ENCODE results near the gene KCNJ9. TPM values are rescaled to one million over a fixed set of nuclear protein-coding genes. Genes with fewer than 3 reads are reported as not detected.

KCNJ9 gene
- total RNA-seq, 1 donor from 2014 or later: not detected

- intact Hi-C loops (cut with micrococcal nuclease): no loop called here
Measured at GRCh38 chr1:160086456-160086892, 5.1 kb downstream of the KCNJ9 start.

- intact Hi-C loops (cut with micrococcal nuclease): no loop called here
Measured at GRCh38 chr1:160087118-160087662, 5.9 kb downstream of the KCNJ9 start.

- intact Hi-C loops (cut with micrococcal nuclease): no loop called here
Measured at GRCh38 chr1:160089883-160090282, 8.5 kb downstream of the KCNJ9 start.

GRCh38 chr1:160090760-160091159, 9.4 kb downstream of the KCNJ9 start:
- intact Hi-C loops (cut with micrococcal nuclease): no loop called here

- intact Hi-C loops (cut with micrococcal nuclease): no loop called here
Measured at GRCh38 chr1:160091666-160092223, 10.4 kb downstream of the KCNJ9 start.

- intact Hi-C loops (cut with micrococcal nuclease): no loop called here
Measured at GRCh38 chr1:160092366-160093068, 11.2 kb downstream of the KCNJ9 start.

- intact Hi-C loops (cut with micrococcal nuclease): no loop called here
Measured at GRCh38 chr1:160093069-160093395, 11.7 kb downstream of the KCNJ9 start.

GRCh38 chr1:160093624-160094290, 12.4 kb downstream of the KCNJ9 start:
- intact Hi-C loops (cut with micrococcal nuclease): no loop called here

- intact Hi-C loops (cut with micrococcal nuclease): no loop called here
Measured at GRCh38 chr1:160094291-160094625, 12.9 kb downstream of the KCNJ9 start.

- intact Hi-C loops (cut with micrococcal nuclease): loop anchor here (5.0 kb wide), 4 partner anchors 552 to 1132 kb away; partner anchors contain the start of genes AIM2, CD48, SLAMF1 and TOMM40L
Measured at GRCh38 chr1:160094806-160095205, 13.5 kb downstream of the KCNJ9 start.

GRCh38 chr1:160095382-160096105, 14.2 kb downstream of the KCNJ9 start:
- intact Hi-C loops (cut with micrococcal nuclease): loop anchor here (5.0 kb wide), 4 partner anchors 552 to 1132 kb away; partner anchors contain the start of genes AIM2, CD48, SLAMF1 and TOMM40L

GRCh38 chr1:160096274-160097116, 15.2 kb downstream of the KCNJ9 start:
- intact Hi-C loops (cut with micrococcal nuclease): loop anchor here (5.0 kb wide), 4 partner anchors 551 to 1131 kb away; partner anchors contain the start of genes AIM2, CD48, SLAMF1 and TOMM40L

- intact Hi-C loops (cut with micrococcal nuclease): loop anchor here (5.0 kb wide), 4 partner anchors 550 to 1130 kb away; partner anchors contain the start of genes AIM2, CD48, SLAMF1 and TOMM40L
Measured at GRCh38 chr1:160097151-160097910, 16.0 kb downstream of the KCNJ9 start.

- intact Hi-C loops (cut with micrococcal nuclease): loop anchor here (1.0 to 5.0 kb wide), 12 partner anchors 13 to 1293 kb away; partner anchors contain the start of genes AIM2, CD48, COPA and DUSP23
Measured at GRCh38 chr1:160097911-160098851, 16.8 kb downstream of the KCNJ9 start, which contains the start of gene IGSF8. Gene IGSF8 (minus strand): TSS chr1:160098619. CDS start chr1:160098472, 147 bp downstream.

- intact Hi-C loops (cut with micrococcal nuclease): loop anchor here (1.0 to 5.0 kb wide), 13 partner anchors 14 to 1292 kb away; partner anchors contain the start of genes AIM2, CD48, COPA and DUSP23
Measured at GRCh38 chr1:160098852-160099561, 17.7 kb downstream of the KCNJ9 start.

GRCh38 chr1:160099716-160100375, 18.5 kb downstream of the KCNJ9 start:
- intact Hi-C loops (cut with micrococcal nuclease): loop anchor here (1.0 to 5.0 kb wide), 7 partner anchors 92 to 1291 kb away; partner anchors contain the start of genes AIM2, CASQ1, CD48 and SLAMF1
